Measurements from ENCODE around the gene SH3GL1. TPM values are rescaled to one million over a fixed set of nuclear protein-coding genes. Genes with fewer than 3 reads are reported as not detected.

SH3GL1 gene
- polyA plus RNA-seq, 3 donors, result 14.0 to 33.9 (median 15.0) TPM

DNA sequence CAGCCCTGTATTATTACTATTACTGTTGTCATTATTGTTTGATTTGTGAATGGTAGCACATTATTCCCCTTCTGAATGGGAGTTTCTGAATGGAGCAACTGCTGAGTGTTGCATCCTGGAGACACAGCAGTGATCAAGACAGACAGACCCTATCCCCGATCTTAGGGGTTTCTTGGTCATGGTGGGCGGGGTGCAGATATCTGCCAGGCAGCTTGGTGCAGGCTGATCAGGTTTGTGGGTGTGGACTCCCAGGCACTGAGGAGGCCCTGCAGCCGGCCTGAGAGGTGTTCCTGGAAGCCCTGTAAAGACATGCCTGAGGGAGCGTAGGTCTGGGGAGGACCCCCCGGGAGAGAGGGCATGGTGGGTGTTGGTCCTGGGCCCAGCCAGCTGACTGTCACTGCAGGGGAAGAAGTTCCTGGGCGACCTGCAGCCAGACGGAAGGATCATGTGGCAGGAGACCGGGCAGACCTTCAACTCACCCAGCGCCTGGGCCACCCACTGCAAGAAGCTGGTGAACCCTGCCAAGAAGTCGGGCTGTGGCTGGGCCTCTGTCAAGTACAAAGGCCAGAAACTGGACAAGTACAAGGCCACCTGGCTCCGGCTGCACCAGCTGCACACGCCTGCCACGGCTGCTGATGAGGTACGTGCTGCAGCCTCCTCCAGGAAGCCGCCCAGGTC lies 54.9 kb downstream of the SH3GL1 start:
- Histone ChIP-seq H2AFZ (ENCODE audit: insufficient read depth, low read depth, low read length, poor library complexity, severe bottlenecking) (no peak overlapping the region), H3K27ac (ENCODE audit: low read depth in 1 of 2, low read length in 2 of 2) (no peak overlapping the region), H4K20me1 (ENCODE audit: insufficient read depth, low read length) (peaks cover 6% of the 10 kb centered on the region), H3K4me3 (replicated peaks in 1 of 3; ENCODE audit: low read depth in 2 of 3, low read length in 3 of 3) (no peak overlapping the region), H3K79me2 (ENCODE audit: insufficient read depth, low read length) (peaks cover 6% of the 10 kb centered on the region), H3K4me2 (replicated peaks; ENCODE audit: extremely low read depth, low read length, poor library complexity, severe bottlenecking) (no peak overlapping the region), H3K4me1 (ENCODE audit: control insufficient read depth in 1 of 2, insufficient read depth in 2 of 2, low read length in 2 of 2) (peaks cover 15 to 23% of the 10 kb centered on the region in 2 donors), H3K36me3 (replicated peaks in 1 of 2; ENCODE audit: control insufficient read depth in 1 of 2, insufficient read depth in 2 of 2, low read length in 2 of 2) (peaks cover 8 to 32% of the 10 kb centered on the region in 2 donors), H3K9ac (ENCODE audit: insufficient read depth, low read length, poor library complexity, severe bottlenecking) (no peak overlapping the region), H3K27me3 (ENCODE audit: control insufficient read depth in 2 of 2, insufficient read depth in 2 of 2, low read length in 2 of 2) (no peaks in the 10 kb centered on the region), H3K9me3 (replicated peaks in 1 of 2; ENCODE audit: control insufficient read depth in 1 of 2, insufficient read depth in 1 of 2, low read length in 2 of 2) (no peaks in the 10 kb centered on the region)
- no peak for DNase-seq
- Mint-ChIP-seq H3K27me3 (ENCODE audit: low read depth in 3 of 3) (peaks cover 0 to 7% (median 0%) of the 10 kb centered on the region in 3 donors), H3K4me1 (peaks cover 22% of the 10 kb centered on the region), H3K9me3 (no peaks in the 10 kb centered on the region), H3K4me3 (no peak overlapping the region), H3K36me3 (peaks cover 39 to 51% of the 10 kb centered on the region in 2 donors), H3K27ac (no peak overlapping the region)
- TF ChIP-seq, protein P1, sequence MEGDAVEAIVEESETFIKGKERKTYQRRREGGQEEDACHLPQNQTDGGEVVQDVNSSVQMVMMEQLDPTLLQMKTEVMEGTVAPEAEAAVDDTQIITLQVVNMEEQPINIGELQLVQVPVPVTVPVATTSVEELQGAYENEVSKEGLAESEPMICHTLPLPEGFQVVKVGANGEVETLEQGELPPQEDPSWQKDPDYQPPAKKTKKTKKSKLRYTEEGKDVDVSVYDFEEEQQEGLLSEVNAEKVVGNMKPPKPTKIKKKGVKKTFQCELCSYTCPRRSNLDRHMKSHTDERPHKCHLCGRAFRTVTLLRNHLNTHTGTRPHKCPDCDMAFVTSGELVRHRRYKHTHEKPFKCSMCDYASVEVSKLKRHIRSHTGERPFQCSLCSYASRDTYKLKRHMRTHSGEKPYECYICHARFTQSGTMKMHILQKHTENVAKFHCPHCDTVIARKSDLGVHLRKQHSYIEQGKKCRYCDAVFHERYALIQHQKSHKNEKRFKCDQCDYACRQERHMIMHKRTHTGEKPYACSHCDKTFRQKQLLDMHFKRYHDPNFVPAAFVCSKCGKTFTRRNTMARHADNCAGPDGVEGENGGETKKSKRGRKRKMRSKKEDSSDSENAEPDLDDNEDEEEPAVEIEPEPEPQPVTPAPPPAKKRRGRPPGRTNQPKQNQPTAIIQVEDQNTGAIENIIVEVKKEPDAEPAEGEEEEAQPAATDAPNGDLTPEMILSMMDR (IDR thresholded peaks at IDR 0.05), result no peak
- intact Hi-C loops (cut with micrococcal nuclease), result no loop called here
- 94% methylated on average over 15 of the region's 15 CpGs for WGBS (ENCODE audit: insufficient coverage)

DNA sequence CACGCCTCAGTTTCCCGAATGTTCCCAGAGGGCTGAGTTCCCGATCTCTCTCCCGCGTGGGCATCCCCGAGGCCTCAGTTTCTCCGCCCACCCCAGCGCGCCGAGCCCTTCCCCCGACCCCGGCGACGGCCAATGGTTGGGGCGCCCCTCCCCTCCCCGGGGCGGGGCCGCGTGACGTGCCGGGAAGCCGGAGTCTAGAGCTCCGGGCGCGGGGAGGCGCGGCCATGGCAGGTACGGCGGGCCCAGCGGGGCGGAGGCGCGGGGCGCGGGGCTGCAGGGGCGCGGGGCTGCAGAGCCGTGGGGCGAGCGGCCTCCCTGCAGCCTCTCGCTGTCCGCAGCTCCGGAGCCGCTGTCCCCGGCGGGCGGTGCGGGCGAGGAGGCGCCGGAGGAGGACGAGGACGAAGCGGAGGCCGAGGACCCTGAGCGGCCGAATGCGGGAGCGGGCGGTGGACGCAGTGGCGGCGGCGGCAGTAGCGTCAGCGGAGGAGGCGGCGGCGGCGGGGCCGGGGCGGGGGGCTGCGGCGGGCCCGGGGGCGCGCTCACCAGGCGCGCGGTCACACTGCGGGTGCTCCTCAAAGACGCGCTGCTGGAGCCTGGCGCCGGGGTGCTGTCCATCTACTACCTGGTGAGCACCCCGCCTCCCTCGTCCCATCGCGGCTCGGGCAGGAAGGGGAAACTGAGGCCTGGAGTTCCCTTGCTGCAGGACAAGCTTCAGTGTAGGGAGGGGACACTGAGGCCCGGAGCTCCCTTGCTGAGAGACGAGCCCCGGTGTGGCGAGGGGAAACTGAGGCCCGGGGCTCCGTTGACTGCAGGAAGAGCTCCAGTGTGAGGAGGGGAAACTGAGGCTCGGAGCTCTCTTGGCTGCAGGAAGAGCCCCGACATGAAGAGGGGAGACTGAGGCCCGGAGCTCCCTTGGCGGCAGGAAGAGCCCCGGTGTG lies 56.7 kb downstream of the SH3GL1 start, which contains the start of gene MPND:
MPND (plus strand) TSS at position 193 of the 938 bp plus-strand sequence; CDS start at position 225, 32 bp downstream.
- peak within 1 kb of the TSS; percentile 98 for H2AFZ ChIP-seq (ENCODE audit: insufficient read depth, low read depth, low read length, poor library complexity, severe bottlenecking)
- peak within 1 kb of the TSS; percentile 91 to 93 for H3K4me3 Mint-ChIP-seq
- H4K20me1 ChIP-seq (ENCODE audit: insufficient read depth, low read length), result peaks cover 6% of the 10 kb centered on the region
- H3K9me3 Mint-ChIP-seq, result no peaks in the 10 kb centered on the region
- H3K27ac Mint-ChIP-seq, result peak within 1 kb of the TSS; percentile 91 to 98 (median 95)
- H3K27ac ChIP-seq (ENCODE audit: low read depth in 1 of 2, low read length in 2 of 2), result peak within 1 kb of the TSS; percentile 78 to 85
- H3K27me3 Mint-ChIP-seq (ENCODE audit: low read depth in 3 of 3), result peaks cover 0 to 9% (median 7%) of the 10 kb centered on the region in 3 donors
- intact Hi-C loops (cut with micrococcal nuclease), result loop anchor here (2.0 to 5.0 kb wide), 4 partner anchors 15 to 129 kb away; partner anchors contain the start of genes HDGFL2 (in 1 of the 2), UBXN6 (in 1 of the 2) and YJU2 (in 1 of the 2)
- 5% methylated on average over 90 of the region's 101 CpGs for WGBS (ENCODE audit: insufficient coverage)
- no peaks in the 10 kb centered on the region for H3K9me3 ChIP-seq (replicated peaks in 1 of 2; ENCODE audit: control insufficient read depth in 1 of 2, insufficient read depth in 1 of 2, low read length in 2 of 2)
- H3K36me3 Mint-ChIP-seq, result peaks cover 28 to 33% of the 10 kb centered on the region in 2 donors
- peaks cover 8 to 14% of the 10 kb centered on the region in 2 donors for H3K36me3 ChIP-seq (replicated peaks in 1 of 2; ENCODE audit: control insufficient read depth in 1 of 2, insufficient read depth in 2 of 2, low read length in 2 of 2)
- H3K79me2 ChIP-seq (ENCODE audit: insufficient read depth, low read length), result peaks cover 6% of the 10 kb centered on the region
- H3K4me1 Mint-ChIP-seq, result peaks cover 28% of the 10 kb centered on the region
- H3K27me3 ChIP-seq (ENCODE audit: control insufficient read depth in 2 of 2, insufficient read depth in 2 of 2, low read length in 2 of 2), result no peaks in the 10 kb centered on the region
- peak within 1 kb of the TSS; percentile 62 for H3K9ac ChIP-seq (ENCODE audit: insufficient read depth, low read length, poor library complexity, severe bottlenecking)
- peak within 1 kb of the TSS; percentile 97 for H3K4me2 ChIP-seq (replicated peaks; ENCODE audit: extremely low read depth, low read length, poor library complexity, severe bottlenecking)
- peak within 1 kb of the TSS; percentile 52 to 84 (median 70) for H3K4me3 ChIP-seq (replicated peaks in 1 of 3; ENCODE audit: low read depth in 2 of 3, low read length in 3 of 3)
- peaks cover 18 to 28% of the 10 kb centered on the region in 2 donors for H3K4me1 ChIP-seq (ENCODE audit: control insufficient read depth in 1 of 2, insufficient read depth in 2 of 2, low read length in 2 of 2)
- TF ChIP-seq, protein P1 (IDR thresholded peaks at IDR 0.05), result peak; percentile 3
- peak; percentile 71 to 82 (median 78) for DNase-seq
